ENCODE measurements around the gene DHRS11. TPM values are rescaled to one million over a fixed set of nuclear protein-coding genes. Genes with fewer than 3 reads are reported as not detected.

The DHRS11 gene
- total and polyA plus RNA-seq, 2 of the 4 experiments (the other 2 are of a cell fraction) = 7.0 to 14.5 TPM

DNA sequence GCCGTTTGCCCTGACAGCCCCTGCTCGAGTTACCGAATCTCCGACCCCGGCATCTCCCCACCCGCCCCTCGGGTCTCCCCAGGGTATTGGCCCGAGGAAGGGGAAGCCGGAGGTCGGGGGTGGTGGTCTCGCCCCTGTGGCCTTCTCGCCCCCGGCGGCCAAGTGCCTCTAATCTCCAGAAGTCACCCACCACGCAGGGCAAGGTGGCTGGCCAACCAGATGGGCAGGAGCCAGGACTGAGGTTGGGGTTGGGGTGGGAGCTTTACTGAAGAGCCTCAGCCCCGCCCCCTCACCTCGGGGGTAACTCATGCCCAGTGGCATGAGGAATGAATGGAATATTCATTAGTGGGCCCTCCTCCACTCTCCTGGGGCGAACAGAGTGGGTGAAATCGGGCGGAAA lies 637 bp downstream of the DHRS11 start:
- dilution Hi-C loops (cut with HindIII; ENCODE audit: low sequenced_read_pairs, unreplicated experiment) = no loop called here
- Histone ChIP-seq H4K91ac (ENCODE audit: insufficient read depth, low read depth, low read length) (no peak overlapping the region), H3K27ac (ENCODE audit: insufficient read depth, low read length) (peak overlapping the region; percentile 64; the same call in 1 of the 2 replicates), H3K4me1 (ENCODE audit: control insufficient read depth, insufficient read depth, low read length) (peaks cover 5% of the 10 kb centered on the region), H3K27me3 (ENCODE audit: control insufficient read depth, insufficient read depth, low read length) (no peaks in the 10 kb centered on the region), H2AK5ac (ENCODE audit: low read depth, low read length) (0 out of 2 replicates have a peak overlapping the region, but pooled peaks have one; percentile 20), H2AK9ac (replicated peaks; ENCODE audit: low read depth, low read length, poor library complexity) (peak overlapping the region; percentile 91), H2AFZ (replicated peaks; ENCODE audit: low read length, poor library complexity) (peak overlapping the region; percentile 91), H2BK15ac (ENCODE audit: low read depth, low read length) (no peak overlapping the region), H2BK120ac (ENCODE audit: low read depth, low read length) (no peak overlapping the region), H2BK5ac (ENCODE audit: low read depth, low read length, poor library complexity, severe bottlenecking) (no peak overlapping the region), H4K8ac (ENCODE audit: low read depth in 2 of 2, low read length in 2 of 2) (peak overlapping the region in 1 of 2 experiments; percentile 36; a peak in 1 of 4 replicates), H3K4me2 (ENCODE audit: low read depth, low read length) (peak overlapping the region; percentile 92), H3K4ac (ENCODE audit: low read depth, low read length) (peak overlapping the region; percentile 30; the same call in 1 of the 2 replicates), H3K18ac (ENCODE audit: low read depth, low read length) (no peak overlapping the region), H4K5ac (ENCODE audit: low read depth, low read length) (no peak overlapping the region), H3K79me1 (ENCODE audit: low read depth in 1 of 2, low read length in 2 of 2) (peaks cover 17 to 46% of the 10 kb centered on the region in 2 experiments), H3K9me1 (ENCODE audit: insufficient read depth, low read length) (peaks cover 27% of the 10 kb centered on the region), H2BK20ac (ENCODE audit: low read depth, low read length) (no peak overlapping the region), H3K9ac (ENCODE audit: low read depth, low read length) (peak overlapping the region; percentile 69), H3K36me3 (ENCODE audit: control insufficient read depth, insufficient read depth, low read length) (peaks cover 15% of the 10 kb centered on the region), H3K9me3 (ENCODE audit: control insufficient read depth, insufficient read depth, low read length) (no peaks in the 10 kb centered on the region), H3K4me3 (ENCODE audit: insufficient read depth, low read depth, low read length) (peak overlapping the region; percentile 93), H4K20me1 (ENCODE audit: insufficient read depth, low read length) (peaks cover 9% of the 10 kb centered on the region; the same call in 1 of the 2 replicates), H3K56ac (ENCODE audit: extremely low read depth, insufficient read depth, low read length) (no peak overlapping the region), H3K14ac (replicated peaks; ENCODE audit: low read depth, low read length) (peak overlapping the region; percentile 63; the same call in 1 of the 2 replicates), H3K23ac (ENCODE audit: low read depth, low read length) (peak overlapping the region; percentile 83; the same call in 1 of the 2 replicates)
- DNase-seq (no peak), ATAC-seq (ENCODE audit: low read depth) (peak; percentile 33)
- intact Hi-C loops (cut with micrococcal nuclease) = no loop called here
- TF ChIP-seq, protein P1, sequence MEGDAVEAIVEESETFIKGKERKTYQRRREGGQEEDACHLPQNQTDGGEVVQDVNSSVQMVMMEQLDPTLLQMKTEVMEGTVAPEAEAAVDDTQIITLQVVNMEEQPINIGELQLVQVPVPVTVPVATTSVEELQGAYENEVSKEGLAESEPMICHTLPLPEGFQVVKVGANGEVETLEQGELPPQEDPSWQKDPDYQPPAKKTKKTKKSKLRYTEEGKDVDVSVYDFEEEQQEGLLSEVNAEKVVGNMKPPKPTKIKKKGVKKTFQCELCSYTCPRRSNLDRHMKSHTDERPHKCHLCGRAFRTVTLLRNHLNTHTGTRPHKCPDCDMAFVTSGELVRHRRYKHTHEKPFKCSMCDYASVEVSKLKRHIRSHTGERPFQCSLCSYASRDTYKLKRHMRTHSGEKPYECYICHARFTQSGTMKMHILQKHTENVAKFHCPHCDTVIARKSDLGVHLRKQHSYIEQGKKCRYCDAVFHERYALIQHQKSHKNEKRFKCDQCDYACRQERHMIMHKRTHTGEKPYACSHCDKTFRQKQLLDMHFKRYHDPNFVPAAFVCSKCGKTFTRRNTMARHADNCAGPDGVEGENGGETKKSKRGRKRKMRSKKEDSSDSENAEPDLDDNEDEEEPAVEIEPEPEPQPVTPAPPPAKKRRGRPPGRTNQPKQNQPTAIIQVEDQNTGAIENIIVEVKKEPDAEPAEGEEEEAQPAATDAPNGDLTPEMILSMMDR (conservative IDR thresholded peaks at IDR 0.05; ENCODE audit: low read depth, low read length) = no peak
- TF ChIP-seq MXI1 (IDR thresholded peaks at IDR 0.05; ENCODE audit: borderline replicate concordance, low read depth, low read length) = no peak
- TF ChIP-seq RAD21 (IDR thresholded peaks at IDR 0.05; ENCODE audit: low read length) = no peak
- TF ChIP-seq SMC3 (IDR thresholded peaks at IDR 0.05; ENCODE audit: low read depth, low read length) = no peak
- no peak for TF ChIP-seq POLR2A (IDR thresholded peaks at IDR 0.05; ENCODE audit: low read depth, low read length)
- no peak for TF ChIP-seq NFE2L2 (IDR thresholded peaks at IDR 0.05; ENCODE audit: low read depth, low read length)
- no peak for TF ChIP-seq RCOR1 (IDR thresholded peaks at IDR 0.05; ENCODE audit: insufficient replicate concordance, low read length)
- TF ChIP-seq RFX5 (IDR thresholded peaks at IDR 0.05; ENCODE audit: low read depth, low read length) = no peak
- TF ChIP-seq MAZ (IDR thresholded peaks at IDR 0.05; ENCODE audit: borderline replicate concordance, low read depth, low read length) = no peak
- TF ChIP-seq, protein P2, sequence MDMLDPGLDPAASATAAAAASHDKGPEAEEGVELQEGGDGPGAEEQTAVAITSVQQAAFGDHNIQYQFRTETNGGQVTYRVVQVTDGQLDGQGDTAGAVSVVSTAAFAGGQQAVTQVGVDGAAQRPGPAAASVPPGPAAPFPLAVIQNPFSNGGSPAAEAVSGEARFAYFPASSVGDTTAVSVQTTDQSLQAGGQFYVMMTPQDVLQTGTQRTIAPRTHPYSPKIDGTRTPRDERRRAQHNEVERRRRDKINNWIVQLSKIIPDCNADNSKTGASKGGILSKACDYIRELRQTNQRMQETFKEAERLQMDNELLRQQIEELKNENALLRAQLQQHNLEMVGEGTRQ (IDR thresholded peaks at IDR 0.05; ENCODE audit: low read depth, low read length) = no peak
- no peak for TF ChIP-seq FOS (IDR thresholded peaks at IDR 0.05; ENCODE audit: low read depth, low read length)
- TF ChIP-seq MAFK (IDR thresholded peaks at IDR 0.05; ENCODE audit: low read depth, low read length) = no peak
- no peak for TF ChIP-seq CHD1 (IDR thresholded peaks at IDR 0.05; ENCODE audit: low read depth, low read length)
- TF ChIP-seq, protein P3, sequence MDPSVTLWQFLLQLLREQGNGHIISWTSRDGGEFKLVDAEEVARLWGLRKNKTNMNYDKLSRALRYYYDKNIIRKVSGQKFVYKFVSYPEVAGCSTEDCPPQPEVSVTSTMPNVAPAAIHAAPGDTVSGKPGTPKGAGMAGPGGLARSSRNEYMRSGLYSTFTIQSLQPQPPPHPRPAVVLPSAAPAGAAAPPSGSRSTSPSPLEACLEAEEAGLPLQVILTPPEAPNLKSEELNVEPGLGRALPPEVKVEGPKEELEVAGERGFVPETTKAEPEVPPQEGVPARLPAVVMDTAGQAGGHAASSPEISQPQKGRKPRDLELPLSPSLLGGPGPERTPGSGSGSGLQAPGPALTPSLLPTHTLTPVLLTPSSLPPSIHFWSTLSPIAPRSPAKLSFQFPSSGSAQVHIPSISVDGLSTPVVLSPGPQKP (IDR thresholded peaks at IDR 0.05; ENCODE audit: borderline replicate concordance, low read depth, low read length) = no peak
- no TSS peak for BruUV-seq (replicated peaks)
- in situ Hi-C loops (cut with MboI; ENCODE audit: low sequenced_read_pairs) = no loop called here
- ChIA-PET CTCF (no interaction called here), POLR2A (ENCODE audit: unreplicated experiment) (interaction anchor here (0.6 kb wide), 1 partner anchor 694 kb away, joined by 3 read pairs; no protein-coding TSS in a partner anchor)
- 8% methylated on average over 2 of the region's 20 CpGs; no CpG with 5 or more reads in 1 of the 2 experiments for WGBS, 2 experiments (ENCODE audit: extremely low coverage in 2 of 2, insufficient read length in 1 of 2)
